ENCODE data around the gene SAMD4A.

Gene SAMD4A

GRCh38 chr14:54836231-54836630, 269.3 kb downstream of the SAMD4A start:
- no peak for DNase-seq (ENCODE audit: low spot score)

- no peak for DNase-seq (ENCODE audit: low spot score)
Observed at GRCh38 chr14:54837508-54838149, 270.7 kb downstream of the SAMD4A start.

GRCh38 chr14:54838931-54839512, 272.1 kb downstream of the SAMD4A start:
- DNase-seq (ENCODE audit: low spot score): no peak

- DNase-seq (ENCODE audit: low spot score): no peak
Observed at GRCh38 chr14:54839701-54840119, 272.8 kb downstream of the SAMD4A start.

- no peak for DNase-seq (ENCODE audit: low spot score)
Observed at GRCh38 chr14:54840336-54840735, 273.4 kb downstream of the SAMD4A start.

- DNase-seq (ENCODE audit: low spot score): no peak
Observed at GRCh38 chr14:54840798-54841197, 273.9 kb downstream of the SAMD4A start.

All from hepatic stellate cell (primary cell).